Stimulated activated CD8-positive, alpha-beta memory T cell treated with anti-CD3 and anti-CD28 coated beads, Interleukin-12 subunit alpha, Interleukin-12 subunit beta, amount 100 ng/mL, for 24 hours (primary cell): ENCODE measurements around the gene C11orf52.
"Not testable (repeated sequence)": the region's sequence is repeated elsewhere in the genome, so short reads cannot be mapped to it uniquely, and the experiment has no call there.

Source experiments
- DNase-seq: peaks from one replicate; pipeline ENCODE4 v3.0.0-alpha.2; 2020; ENCODE audit errors: extremely low read depth

Gene C11orf52

GRCh38 chr11:111918390-111919256 is at the start of gene C11orf52:
TSS of gene C11orf52 (plus strand) at chr11:111918913. CDS start at chr11:111918973, 60 bp downstream.
- DNase-seq: no peak

GRCh38 chr11:111870113-111870512 is 48.6 kb upstream of the C11orf52 start:
- DNase-seq: no peak

- DNase-seq: no peak
Measured at GRCh38 chr11:111870522-111870885, 48.2 kb upstream of the C11orf52 start.

GRCh38 chr11:111870886-111871692 is 47.6 kb upstream of the C11orf52 start, which contains the start of gene ALG9:
TSS of gene ALG9 (minus strand) at chr11:111871581. CDS start at chr11:111871482, 99 bp downstream.
- DNase-seq: peak; percentile 59

- no peak for DNase-seq
Measured at GRCh38 chr11:111871693-111872161, 47.0 kb upstream of the C11orf52 start.

- DNase-seq: no peak
Measured at GRCh38 chr11:111878385-111878848, 40.3 kb upstream of the C11orf52 start.

- DNase-seq: peak; percentile 86
Measured at GRCh38 chr11:111878849-111879636, 39.7 kb upstream of the C11orf52 start, which contains the start of the genes CFAP68 and FDXACB1. TSS of gene CFAP68 (plus strand) at chr11:111879541. CDS start at chr11:111879561, 20 bp downstream. TSS of gene FDXACB1 (minus strand) at chr11:111879165. CDS start at chr11:111879132, 33 bp downstream.

GRCh38 chr11:111879637-111879960 is 39.1 kb upstream of the C11orf52 start:
- DNase-seq: no peak

GRCh38 chr11:111882202-111882601 is 36.5 kb upstream of the C11orf52 start:
- no peak for DNase-seq

- not testable (repeated sequence) for DNase-seq
Measured at GRCh38 chr11:111885053-111885452, 33.7 kb upstream of the C11orf52 start.

GRCh38 chr11:111886032-111886431 is 32.7 kb upstream of the C11orf52 start:
- no peak for DNase-seq

- DNase-seq: no peak
Measured at GRCh38 chr11:111886844-111887243, 31.9 kb upstream of the C11orf52 start.

- no peak for DNase-seq
Measured at GRCh38 chr11:111905411-111905810, 13.3 kb upstream of the C11orf52 start.

GRCh38 chr11:111906680-111907079 is 12.0 kb upstream of the C11orf52 start:
- no peak for DNase-seq

GRCh38 chr11:111908639-111909305 is 9.9 kb upstream of the C11orf52 start:
- DNase-seq: no peak

GRCh38 chr11:111909378-111909777 is 9.3 kb upstream of the C11orf52 start:
- no peak for DNase-seq

GRCh38 chr11:111910676-111911562 is 7.8 kb upstream of the C11orf52 start:
- DNase-seq: no peak

GRCh38 chr11:111911563-111912401 is 6.9 kb upstream of the C11orf52 start, which contains the start of gene CRYAB:
TSS of gene CRYAB (minus strand) at chr11:111911770. CDS start at chr11:111911724, 46 bp downstream.
- DNase-seq: no peak

GRCh38 chr11:111912535-111912934 is 6.2 kb upstream of the C11orf52 start, which contains the start of gene HSPB2:
TSS of gene HSPB2 (plus strand) at chr11:111912734. CDS start at chr11:111912830, 96 bp downstream.
- no peak for DNase-seq
